HG03196 (cell line): ENCODE results near the gene ANKRD33B.
"Not testable (repeated sequence)": the region's sequence is repeated elsewhere in the genome, so short reads cannot be mapped to it uniquely, and the experiment has no call there.

Experiments used
- ATAC-seq: cut with Tn5 transposase; IDR thresholded peaks from one replicate; pipeline ENCODE4 v1.9.1; 2021; ENCODE audit not compliant: unreplicated experiment

Gene ANKRD33B

GRCh38 chr5:10591966-10592365, 28.1 kb downstream of the ANKRD33B start:
- ATAC-seq = no peak

GRCh38 chr5:10592601-10593000, 28.7 kb downstream of the ANKRD33B start:
- peak; percentile 41 for ATAC-seq

- no peak for ATAC-seq
These were observed 29.8 kb downstream of the ANKRD33B start for GRCh38 chr5:10593531-10594181.

GRCh38 chr5:10594591-10595210, 30.8 kb downstream of the ANKRD33B start:
- no peak for ATAC-seq

- ATAC-seq = no peak
These were observed 31.4 kb downstream of the ANKRD33B start for GRCh38 chr5:10595293-10595671.

GRCh38 chr5:10595672-10596309, 31.9 kb downstream of the ANKRD33B start:
- ATAC-seq = peak; percentile 46

GRCh38 chr5:10596310-10596703, 32.4 kb downstream of the ANKRD33B start:
- no peak for ATAC-seq

GRCh38 chr5:10596886-10597451, 33.1 kb downstream of the ANKRD33B start:
- no peak for ATAC-seq

- ATAC-seq = no peak
These were observed 35.2 kb downstream of the ANKRD33B start for GRCh38 chr5:10599113-10599512.

GRCh38 chr5:10599862-10600284, 36.0 kb downstream of the ANKRD33B start:
- no peak for ATAC-seq

- ATAC-seq = peak; percentile 61
These were observed 36.9 kb downstream of the ANKRD33B start for GRCh38 chr5:10600626-10601245.

- peak; percentile 47 for ATAC-seq
These were observed 37.6 kb downstream of the ANKRD33B start for GRCh38 chr5:10601246-10602030.

GRCh38 chr5:10602031-10602806, 38.3 kb downstream of the ANKRD33B start:
- ATAC-seq = no peak

GRCh38 chr5:10604975-10605374, 41.1 kb downstream of the ANKRD33B start:
- ATAC-seq = no peak

GRCh38 chr5:10606632-10607022, 42.8 kb downstream of the ANKRD33B start:
- not testable (repeated sequence) for ATAC-seq

- peak; percentile 92 for ATAC-seq
These were observed 43.3 kb downstream of the ANKRD33B start for GRCh38 chr5:10607023-10607665.

GRCh38 chr5:10607666-10608073, 43.8 kb downstream of the ANKRD33B start:
- peak; percentile 44 for ATAC-seq

GRCh38 chr5:10608081-10608480, 44.2 kb downstream of the ANKRD33B start:
- ATAC-seq = not testable (repeated sequence)

GRCh38 chr5:10610058-10610457, 46.2 kb downstream of the ANKRD33B start:
- ATAC-seq = no peak
